IPS DF 6.9 (cell line): Measurements from ENCODE around the gene TMEM87B.
A peak's percentile ranks its signal among the peaks of the same experiment; 100 is the strongest.
"Not testable (repeated sequence)": the region's sequence is repeated elsewhere in the genome, so short reads cannot be mapped to it uniquely, and the experiment has no call there.

Experiments used
- DNase-seq: peaks from one replicate; pipeline ENCODE4 v3.0.0-alpha.2; 2013; ENCODE audit warnings: low read depth, low spot score
- H3K27ac ChIP-seq: one replicate; pipeline ENCODE4 v1.5.1; 2013; ENCODE audit warnings: low read length, control low read depth
- H3K27me3 ChIP-seq: 2 replicates; pipeline ENCODE4 v1.6.1; 2013; ENCODE audit warnings: mild to moderate bottlenecking, low read length; ENCODE audit not compliant: control insufficient read depth, insufficient read depth
- H3K36me3 ChIP-seq: 2 replicates; pipeline ENCODE4 v1.6.1; 2013; ENCODE audit warnings: low read length; ENCODE audit not compliant: control insufficient read depth, insufficient read depth
- H3K4me1 ChIP-seq: 2 replicates; pipeline ENCODE4 v1.6.1; 2013; ENCODE audit warnings: low read length; ENCODE audit not compliant: control insufficient read depth, insufficient read depth
- H3K4me3 ChIP-seq: 2 replicates; pipeline ENCODE4 v1.5.1; 2013; ENCODE audit warnings: mild to moderate bottlenecking, low read length
- H3K9me3 ChIP-seq: 2 replicates; pipeline ENCODE4 v1.6.1; 2013; ENCODE audit warnings: low read length, inconsistent platforms; ENCODE audit not compliant: control insufficient read depth, insufficient read depth
- WGBS: extraction: QIAGEN DNeasy Blood & Tissue Kit; methylation state at CpG from one replicate; pipeline ENCODE4 v1.1.7; 2013; ENCODE audit warnings: mixed read lengths, missing lambda C conversion rate; ENCODE audit not compliant: insufficient read length, insufficient coverage; 5-methylcytosine and 5-hydroxymethylcytosine counted together

TMEM87B gene

DNA sequence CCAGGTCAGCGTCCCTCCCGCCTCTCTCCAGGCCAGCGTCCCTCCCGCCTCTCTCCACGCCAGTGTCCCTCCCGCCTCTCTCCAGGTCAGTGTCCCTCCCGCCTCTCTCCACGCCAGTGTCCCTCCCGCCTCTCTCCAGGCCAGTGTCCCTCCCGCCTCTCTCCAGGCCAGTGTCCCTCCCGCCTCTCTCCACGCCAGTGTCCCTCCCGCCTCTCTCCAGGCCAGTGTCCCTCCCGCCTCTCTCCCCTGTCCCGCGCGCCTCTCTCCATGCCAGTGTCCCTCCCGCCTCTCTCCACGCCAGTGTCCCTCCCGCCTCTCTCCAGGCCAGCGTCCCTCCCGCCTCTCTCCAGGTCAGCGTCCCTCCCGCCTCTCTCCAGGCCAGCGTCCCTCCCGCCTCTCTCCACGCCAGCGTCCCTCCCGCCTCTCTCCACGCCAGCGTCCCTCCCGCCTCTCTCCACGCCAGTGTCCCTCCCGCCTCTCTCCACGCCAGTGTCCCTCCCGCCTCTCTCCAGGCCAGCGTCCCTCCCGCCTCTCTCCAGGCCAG is 84.7 kb downstream of the TMEM87B start:
- H3K4me1 ChIP-seq, H3K27ac ChIP-seq, H3K4me3 ChIP-seq, H3K36me3 ChIP-seq, H3K9me3 ChIP-seq, DNase-seq: not testable (repeated sequence)
- peaks cover 36% of the 10 kb centered on the region for H3K27me3 ChIP-seq
- no CpG with 5 or more reads among the region's 38 CpGs for WGBS

DNA sequence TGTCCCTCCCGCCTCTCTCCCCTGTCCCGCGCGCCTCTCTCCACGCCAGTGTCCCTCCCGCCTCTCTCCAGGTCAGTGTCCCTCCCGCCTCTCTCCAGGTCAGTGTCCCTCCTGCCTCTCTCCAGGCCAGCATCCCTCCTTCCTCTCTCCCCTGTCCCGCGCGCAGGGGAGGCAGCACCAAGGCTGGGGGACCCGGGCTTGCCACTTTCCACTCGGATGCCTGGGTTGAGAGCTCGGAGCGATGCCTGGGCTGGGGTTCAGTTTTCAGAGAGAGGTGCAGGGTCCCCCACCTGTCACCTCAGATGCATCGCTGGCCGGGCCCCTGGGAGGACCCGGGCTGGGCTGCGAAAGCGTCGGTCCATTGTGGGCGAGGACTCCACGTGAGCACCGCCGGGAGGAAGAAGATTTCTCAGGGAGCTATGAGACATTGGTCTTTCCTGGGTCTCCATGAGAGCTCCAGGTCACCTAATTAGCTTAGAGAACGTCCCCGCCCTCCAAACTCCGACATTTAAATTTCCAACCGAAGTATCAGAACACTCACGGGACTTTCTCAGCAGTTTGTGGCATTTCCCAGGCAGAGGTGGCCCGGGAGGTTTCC is 85.2 kb downstream of the TMEM87B start:
- H3K27me3 ChIP-seq, result peaks cover 36% of the 10 kb centered on the region
- H3K4me3 ChIP-seq, result peak overlapping the region; percentile 32; the same call in 1 of the 2 replicates
- H3K9me3 ChIP-seq, result no peaks in the 10 kb centered on the region
- no CpG with 5 or more reads among the region's 30 CpGs for WGBS
- H3K36me3 ChIP-seq, result no peaks in the 10 kb centered on the region
- no peak overlapping the region for H3K27ac ChIP-seq
- no peak for DNase-seq
- no peaks in the 10 kb centered on the region for H3K4me1 ChIP-seq

DNA sequence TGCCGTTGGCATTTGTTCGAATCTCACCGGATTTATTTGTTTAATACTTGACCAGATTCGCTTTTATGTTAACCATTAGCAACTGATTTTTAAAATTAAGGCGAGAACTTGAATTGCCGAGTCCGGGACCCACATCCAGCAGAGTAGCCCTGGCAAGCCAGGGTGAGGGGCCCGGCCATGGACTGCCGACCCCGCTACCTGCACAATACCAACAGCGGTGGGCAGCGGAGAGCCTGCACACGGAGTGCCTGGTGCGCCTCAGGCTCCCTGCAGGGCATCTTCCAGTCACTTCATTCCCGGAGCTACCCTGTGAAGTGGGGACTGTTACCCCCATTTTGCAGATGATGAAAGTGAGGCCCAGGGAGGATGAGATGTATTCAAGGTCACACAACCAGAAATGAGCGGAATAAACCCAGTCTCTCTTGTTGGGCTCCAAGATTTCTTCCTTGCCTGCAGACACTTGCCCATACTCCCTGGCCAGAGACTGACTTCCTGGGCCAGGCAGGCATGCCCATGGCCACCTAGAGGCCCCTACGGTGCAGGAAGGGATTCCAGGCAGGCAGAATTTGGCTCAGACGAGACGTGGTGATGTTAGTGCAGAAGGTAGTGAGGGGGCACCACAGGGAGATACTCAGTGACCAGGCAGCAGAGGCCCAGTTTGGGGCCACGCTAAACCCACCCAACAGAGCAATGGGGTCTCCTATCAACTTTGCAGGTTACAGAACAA is 86.0 kb downstream of the TMEM87B start:
- no peaks in the 10 kb centered on the region for H3K36me3 ChIP-seq
- no peaks in the 10 kb centered on the region for H3K9me3 ChIP-seq
- no peak overlapping the region for H3K4me3 ChIP-seq
- no peak overlapping the region for H3K27ac ChIP-seq
- H3K4me1 ChIP-seq, result no peaks in the 10 kb centered on the region
- WGBS, result no CpG with 5 or more reads among the region's 20 CpGs
- H3K27me3 ChIP-seq, result peaks cover 36% of the 10 kb centered on the region
- no peak for DNase-seq

DNA sequence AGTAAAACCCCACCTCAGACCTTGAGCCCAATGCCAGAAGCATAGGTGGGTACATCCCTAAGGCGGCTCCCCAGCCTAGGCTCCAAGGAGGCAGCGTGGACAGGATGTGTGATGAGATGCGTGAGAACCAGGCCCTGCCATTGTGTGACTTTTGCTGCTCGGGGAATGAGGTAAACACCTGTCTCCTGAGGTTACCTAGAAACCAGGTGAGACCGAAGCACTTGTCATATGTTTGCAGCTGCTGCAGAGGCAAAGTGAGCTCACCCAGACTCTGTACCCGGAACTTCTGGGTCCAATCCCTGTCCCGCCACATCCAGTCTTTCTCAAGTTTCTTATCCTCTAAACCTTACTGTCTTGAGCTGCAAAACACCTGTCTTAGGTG is 86.5 kb downstream of the TMEM87B start:
- Histone ChIP-seq H3K4me3 (no peak overlapping the region), H3K9me3 (no peaks in the 10 kb centered on the region), H3K27ac (no peak overlapping the region), H3K4me1 (no peaks in the 10 kb centered on the region), H3K36me3 (no peaks in the 10 kb centered on the region), H3K27me3 (peaks cover 33% of the 10 kb centered on the region)
- no CpG with 5 or more reads among the region's 7 CpGs for WGBS
- DNase-seq, result no peak

DNA sequence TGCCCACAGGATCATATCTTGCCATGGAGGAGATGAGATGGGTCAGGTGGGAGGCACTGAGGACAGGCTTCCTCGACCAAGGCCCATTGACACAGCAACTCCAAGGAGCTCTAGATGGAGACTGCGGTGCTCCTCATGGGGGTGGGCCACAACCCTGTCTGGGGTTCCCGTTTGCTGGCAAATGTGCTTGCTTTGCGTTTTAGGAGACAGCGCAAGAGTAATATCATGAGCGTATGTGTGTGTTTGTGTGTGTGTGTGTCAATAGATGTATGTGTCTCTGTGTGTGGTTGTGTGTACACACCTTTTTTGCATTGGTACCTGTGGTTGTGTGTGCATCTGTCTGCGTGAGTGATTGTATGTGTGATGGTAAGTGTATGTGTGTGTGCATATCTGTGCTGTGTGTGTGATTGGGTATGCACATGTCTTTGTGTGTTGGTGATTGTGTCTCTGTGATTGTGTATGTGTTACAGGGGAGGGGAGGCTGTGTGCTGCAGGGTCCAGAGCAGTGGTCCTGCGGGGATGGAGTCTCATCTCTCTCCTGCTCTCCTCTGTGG is 87.5 kb downstream of the TMEM87B start:
- Histone ChIP-seq H3K4me3 (no peak overlapping the region), H3K4me1 (no peaks in the 10 kb centered on the region), H3K36me3 (no peaks in the 10 kb centered on the region), H3K27ac (no peak overlapping the region), H3K9me3 (no peaks in the 10 kb centered on the region), H3K27me3 (peaks cover 25% of the 10 kb centered on the region)
- no peak for DNase-seq
- WGBS, result no CpG with 5 or more reads among the region's 8 CpGs

DNA sequence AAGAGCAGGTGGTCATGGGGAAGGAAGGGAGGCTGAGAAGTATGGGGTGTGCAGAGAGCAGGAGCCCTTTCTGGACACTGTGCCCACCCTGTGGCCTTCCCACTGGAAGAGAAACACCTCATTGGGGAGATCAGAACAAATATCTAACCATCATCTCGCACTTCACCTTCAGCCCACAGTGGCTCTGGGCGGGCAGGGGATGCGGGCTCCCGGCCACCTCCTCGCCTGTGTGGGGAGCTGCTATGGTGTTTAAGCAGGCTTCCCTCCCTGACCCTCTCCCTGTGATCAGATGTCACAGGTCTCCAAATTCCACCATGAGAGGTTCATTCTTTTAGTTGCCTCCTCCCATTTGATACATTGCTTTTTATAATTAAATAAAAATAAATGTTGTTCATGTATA is 88.1 kb downstream of the TMEM87B start:
- no CpG with 5 or more reads among the region's 5 CpGs for WGBS
- Histone ChIP-seq H3K27me3 (peaks cover 19% of the 10 kb centered on the region), H3K9me3 (no peaks in the 10 kb centered on the region), H3K27ac (no peak overlapping the region), H3K4me1 (no peaks in the 10 kb centered on the region), H3K4me3 (no peak overlapping the region), H3K36me3 (no peaks in the 10 kb centered on the region)
- no peak for DNase-seq

DNA sequence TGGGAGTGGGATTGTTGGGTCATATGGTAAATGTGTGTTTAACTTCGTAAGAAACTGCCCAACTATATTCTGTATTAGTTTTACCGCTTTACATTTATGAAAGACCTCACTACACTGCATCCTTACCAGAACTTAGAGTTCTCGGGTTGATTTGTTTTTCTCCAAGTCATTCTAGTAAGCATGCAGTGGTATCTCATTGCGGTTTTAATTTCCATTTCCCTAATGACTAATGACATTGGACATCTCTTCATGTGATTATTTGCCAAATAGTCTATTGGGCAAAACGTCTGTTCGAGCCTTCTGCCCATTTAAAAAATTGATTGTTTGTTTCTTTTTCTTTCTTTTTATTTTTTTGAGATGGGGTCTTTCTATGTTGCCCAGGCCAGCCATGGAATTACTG is 89.9 kb downstream of the TMEM87B start:
- H3K36me3 ChIP-seq, result no peaks in the 10 kb centered on the region
- peaks cover 18% of the 10 kb centered on the region for H3K27me3 ChIP-seq
- no peak overlapping the region for H3K27ac ChIP-seq
- no peaks in the 10 kb centered on the region for H3K4me1 ChIP-seq
- H3K9me3 ChIP-seq, result no peaks in the 10 kb centered on the region
- no peak overlapping the region for H3K4me3 ChIP-seq
- WGBS, result no CpG with 5 or more reads among the region's 6 CpGs
- no peak for DNase-seq

DNA sequence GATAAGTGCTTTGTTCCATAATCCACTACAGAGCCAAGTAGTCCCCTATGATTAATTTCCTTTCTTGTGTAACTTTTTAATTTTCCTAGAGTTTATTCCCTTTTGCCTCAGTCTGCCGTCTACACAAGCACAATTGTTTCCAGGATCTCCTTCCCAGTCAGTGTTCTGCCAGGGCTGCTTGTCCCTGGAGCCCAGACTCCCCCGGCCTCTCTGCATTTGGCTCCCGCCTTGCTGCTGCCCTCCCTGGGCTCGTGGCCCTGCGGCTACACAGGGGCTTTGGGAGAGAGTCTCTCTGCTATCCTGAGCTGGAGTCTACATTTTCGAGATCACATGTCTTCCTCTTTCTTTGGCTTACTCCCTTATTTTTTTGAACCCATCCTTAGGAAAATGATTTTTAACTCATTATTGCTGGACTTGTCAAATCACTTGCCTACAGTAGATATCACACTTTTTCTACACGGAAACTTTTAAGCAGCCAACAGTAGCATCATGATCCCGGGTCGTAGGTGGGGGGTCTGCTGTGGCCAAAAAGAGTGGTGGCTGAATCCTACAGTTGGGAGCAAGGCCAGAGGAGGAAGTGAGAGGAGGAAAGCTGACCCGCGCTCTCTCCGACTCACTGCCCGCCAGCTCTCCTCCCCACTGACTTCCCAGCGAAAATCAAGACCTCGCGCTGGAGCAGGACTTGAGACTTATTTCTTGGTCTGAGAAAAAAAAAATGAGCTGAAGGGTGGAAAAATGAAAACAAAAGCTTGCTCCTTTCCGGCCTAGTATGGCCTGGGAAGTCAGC is 92.5 kb downstream of the TMEM87B start:
- H3K27ac ChIP-seq, result no peak overlapping the region
- H3K4me1 ChIP-seq, result no peaks in the 10 kb centered on the region
- DNase-seq, result no peak
- H3K9me3 ChIP-seq, result no peaks in the 10 kb centered on the region
- H3K4me3 ChIP-seq, result no peak overlapping the region
- no CpG with 5 or more reads among the region's 17 CpGs for WGBS
- no peaks in the 10 kb centered on the region for H3K36me3 ChIP-seq
- H3K27me3 ChIP-seq, result no peaks in the 10 kb centered on the region

DNA sequence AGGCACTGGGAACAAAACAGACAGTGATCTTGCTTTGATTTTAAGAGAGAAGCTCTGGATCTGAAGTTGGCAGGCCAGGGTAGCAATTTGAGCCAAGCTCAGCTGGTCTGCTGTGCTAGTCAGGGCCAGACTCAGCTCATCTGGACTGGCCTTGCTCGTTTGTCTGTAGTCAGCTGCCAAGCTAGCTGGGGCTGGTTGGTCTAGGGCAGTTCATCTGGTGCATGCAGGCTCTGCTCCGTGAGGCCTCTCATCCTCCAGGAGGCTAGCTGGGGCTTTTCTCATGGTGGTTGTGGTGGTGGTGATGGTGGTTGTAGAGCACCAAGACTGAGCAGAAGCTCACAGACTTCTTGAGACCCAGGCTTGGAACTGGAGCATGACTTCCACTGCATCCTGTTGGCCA is 93.4 kb downstream of the TMEM87B start:
- H3K9me3 ChIP-seq, result no peaks in the 10 kb centered on the region
- no peaks in the 10 kb centered on the region for H3K36me3 ChIP-seq
- no peak overlapping the region for H3K4me3 ChIP-seq
- WGBS, result no CpG with 5 or more reads among the region's 2 CpGs
- H3K27me3 ChIP-seq, result no peaks in the 10 kb centered on the region
- no peak for DNase-seq
- H3K4me1 ChIP-seq, result no peaks in the 10 kb centered on the region
- no peak overlapping the region for H3K27ac ChIP-seq

DNA sequence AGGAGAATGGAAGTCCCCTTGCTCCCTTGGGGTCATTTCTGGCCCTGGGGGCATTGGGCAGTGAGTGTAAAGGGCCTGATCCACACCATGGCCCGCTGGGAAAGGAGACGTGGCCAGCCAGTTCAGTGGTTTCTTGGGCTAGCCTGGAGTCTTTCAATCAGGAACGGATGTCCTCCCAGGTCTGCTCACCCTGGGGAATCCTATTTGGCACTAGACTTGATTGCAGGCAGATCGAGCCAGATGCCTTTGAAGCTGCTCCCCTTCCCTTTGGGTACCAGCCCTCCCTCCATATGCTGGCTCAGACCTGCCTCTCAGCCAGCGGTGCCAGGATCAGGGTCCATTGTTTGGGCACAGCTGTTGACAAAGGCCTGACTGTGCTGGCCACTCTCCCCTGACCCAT is 94.1 kb downstream of the TMEM87B start:
- no peaks in the 10 kb centered on the region for H3K27me3 ChIP-seq
- DNase-seq, result no peak
- H3K4me1 ChIP-seq, result no peaks in the 10 kb centered on the region
- H3K36me3 ChIP-seq, result no peaks in the 10 kb centered on the region
- H3K4me3 ChIP-seq, result no peak overlapping the region
- WGBS, result no CpG with 5 or more reads among the region's 5 CpGs
- H3K9me3 ChIP-seq, result no peaks in the 10 kb centered on the region
- no peak overlapping the region for H3K27ac ChIP-seq
